ENCODE results near the gene OPRL1.

OPRL1 gene

GRCh38 chr20:64042054-64042781, 37.7 kb upstream of the OPRL1 start:
- peak in 1 of 2 donors; percentile 41 for DNase-seq

DNA sequence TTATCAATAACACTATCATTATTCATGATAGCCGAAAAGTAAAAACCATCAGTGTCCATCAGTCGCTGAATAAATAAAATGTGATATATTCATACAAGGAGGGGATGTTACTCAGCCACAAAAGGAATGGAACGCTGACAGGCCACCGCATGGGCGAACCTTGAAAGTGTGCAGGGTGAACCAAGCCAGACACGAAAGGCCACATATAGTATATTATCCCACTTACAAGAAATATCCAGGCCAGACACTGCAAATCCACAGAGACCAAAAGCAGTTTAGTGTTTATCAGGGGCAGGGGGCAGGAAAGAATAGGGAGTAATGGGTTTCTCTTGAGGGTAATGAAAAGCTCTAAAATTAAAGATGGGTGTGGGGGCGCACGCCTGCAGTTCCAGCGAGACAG, 36.1 kb upstream of the OPRL1 start:
- no peak for DNase-seq

DNA sequence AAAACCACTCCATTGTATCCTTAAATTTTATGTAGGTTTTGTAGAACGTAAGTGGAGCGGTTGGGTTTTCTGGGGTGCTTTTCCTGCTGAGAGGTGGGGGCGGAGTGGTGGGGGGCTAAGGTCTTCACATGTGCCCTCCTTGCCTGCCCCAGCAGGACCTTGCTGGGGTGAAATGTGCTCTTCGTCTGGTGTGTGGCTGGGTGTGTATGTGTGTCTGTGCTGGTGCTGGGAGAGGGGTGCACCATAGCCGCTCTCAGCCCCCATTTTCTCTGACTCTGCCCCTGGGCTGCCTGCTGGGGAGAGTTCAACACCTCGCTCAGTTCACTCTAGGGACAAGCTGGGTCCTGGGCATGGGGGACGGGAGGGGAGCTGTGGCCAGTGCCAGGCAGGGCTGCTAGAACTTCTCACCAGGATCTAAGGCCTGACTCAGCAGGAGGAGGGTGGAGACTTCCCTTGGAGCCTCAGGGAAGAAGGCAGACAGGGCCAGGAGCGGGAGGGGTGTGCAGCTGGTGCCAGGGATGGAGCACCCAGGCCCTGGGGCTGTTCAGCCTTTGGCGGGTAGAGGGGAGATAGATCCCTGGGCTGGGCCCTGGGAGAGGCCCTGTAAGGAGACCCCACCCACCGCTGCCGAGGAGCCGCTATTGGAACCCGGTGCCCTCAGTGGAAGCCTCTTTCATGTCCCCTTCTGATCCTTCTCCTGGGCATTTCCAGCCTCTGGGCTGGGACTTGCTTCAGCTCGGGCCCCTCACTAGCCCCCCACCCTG, 35.2 kb upstream of the OPRL1 start:
- no peak for DNase-seq

GRCh38 chr20:64045346-64046011, 34.4 kb upstream of the OPRL1 start:
- DNase-seq = no peak

DNA sequence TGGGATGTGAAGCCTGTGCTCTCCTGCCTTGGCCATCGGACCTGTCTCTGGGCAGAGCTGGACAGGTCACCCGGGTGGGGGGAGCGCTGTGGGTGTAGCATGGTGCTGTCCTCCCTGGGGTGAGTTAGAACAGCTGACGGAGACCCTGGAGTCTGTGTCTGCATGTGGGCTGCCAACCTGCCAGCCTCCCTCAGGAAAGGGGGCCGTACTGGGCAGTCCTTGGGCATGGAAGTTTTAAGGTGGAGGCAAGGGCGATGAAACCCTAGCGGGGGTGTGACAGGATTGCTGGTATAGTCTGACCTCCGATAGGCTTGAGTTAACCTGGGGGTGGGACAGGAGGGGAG, 32.9 kb upstream of the OPRL1 start:
- DNase-seq = no peak

- no peak for DNase-seq
Observed at GRCh38 chr20:64047968-64048401, 31.9 kb upstream of the OPRL1 start.

- no peak for DNase-seq
Observed at GRCh38 chr20:64048402-64049044, 31.4 kb upstream of the OPRL1 start.

DNA sequence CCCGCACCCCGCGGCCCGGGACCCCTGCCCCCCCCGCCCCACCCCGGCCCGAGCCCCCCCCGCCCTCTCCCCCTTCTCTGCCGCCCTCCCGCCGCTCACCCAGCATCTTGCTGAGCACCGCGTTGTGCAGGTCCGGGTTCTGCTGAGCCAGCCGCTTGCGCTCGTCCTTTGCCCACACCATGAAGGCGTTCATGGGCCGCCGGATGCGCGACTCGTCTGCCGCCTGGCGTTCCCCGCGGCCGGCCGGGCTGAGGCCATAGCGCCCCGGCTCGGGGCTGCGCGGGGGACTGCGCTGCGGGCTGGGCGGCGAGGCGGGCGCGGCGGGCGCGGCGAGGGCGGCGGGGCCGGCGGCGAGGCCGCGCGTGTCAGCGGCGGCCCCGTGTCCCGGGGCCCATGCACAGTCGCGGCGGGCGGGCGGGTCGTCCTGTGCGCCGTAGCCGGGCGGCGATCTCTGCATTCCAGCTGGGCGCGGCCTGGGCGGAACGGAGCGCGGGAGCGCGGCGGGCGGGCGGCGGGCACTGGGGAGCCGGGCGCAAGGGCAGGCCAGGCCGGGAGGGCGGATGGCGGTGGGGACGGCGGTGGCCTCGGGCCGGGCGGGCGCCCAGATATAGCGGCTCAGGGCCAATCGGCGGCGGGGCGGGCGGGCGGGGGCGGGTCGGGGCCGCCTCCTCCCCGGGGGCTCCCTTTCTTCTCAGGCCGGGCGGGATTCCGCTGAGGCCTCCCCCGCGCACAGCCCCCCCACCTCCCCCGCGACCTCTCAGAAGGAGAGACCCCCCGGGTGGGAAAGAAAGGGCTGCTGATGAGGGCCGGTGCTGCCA, 30.6 kb upstream of the OPRL1 start, which contains the start of gene SOX18:
Gene SOX18, minus strand, starts transcription at position 580 of the 818 bp plus-strand sequence. Its CDS starts 123 bp downstream, at position 457.
- peak in 1 of 2 donors; percentile 60 for DNase-seq

- no peak for DNase-seq
Observed at GRCh38 chr20:64049878-64050260, 30.0 kb upstream of the OPRL1 start.

DNA sequence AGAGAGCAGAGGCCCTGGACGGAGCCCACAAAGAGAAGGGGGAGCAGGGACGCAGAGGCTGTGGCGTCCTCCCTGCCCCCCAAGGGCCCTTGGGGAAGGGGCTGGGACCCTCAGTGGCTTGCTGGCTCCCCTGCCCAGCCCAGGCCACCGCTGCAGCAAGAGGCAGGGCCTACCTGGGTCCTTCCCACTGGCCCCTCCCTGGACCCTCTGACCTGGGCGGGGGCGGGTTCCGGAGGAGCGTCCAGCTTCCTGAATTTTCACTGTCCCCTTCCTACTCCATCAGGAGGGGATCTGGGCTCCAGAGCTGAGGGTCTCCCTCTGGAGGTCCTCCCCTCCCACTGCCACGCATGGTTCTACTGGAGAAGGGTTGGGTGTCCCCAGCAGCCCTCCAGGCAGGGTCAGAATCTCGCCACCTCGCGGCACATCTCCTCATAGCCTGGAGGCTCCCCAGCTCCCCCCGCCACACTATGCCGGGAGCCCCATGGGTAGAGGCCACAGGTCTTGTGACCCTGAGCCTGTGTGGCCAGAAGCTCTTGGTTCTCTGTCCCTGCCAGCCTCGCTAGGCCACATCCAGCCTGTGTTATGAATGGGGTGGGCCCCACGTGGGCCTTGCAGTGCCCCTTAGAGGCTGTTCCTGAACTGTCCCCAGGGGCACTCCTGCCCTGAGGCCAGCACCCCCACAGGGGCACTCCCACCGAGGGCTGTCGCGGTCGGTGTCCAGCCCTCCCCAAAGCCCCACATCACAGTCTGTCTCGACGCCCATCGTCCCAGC, 29.4 kb upstream of the OPRL1 start:
- DNase-seq = no peak

DNA sequence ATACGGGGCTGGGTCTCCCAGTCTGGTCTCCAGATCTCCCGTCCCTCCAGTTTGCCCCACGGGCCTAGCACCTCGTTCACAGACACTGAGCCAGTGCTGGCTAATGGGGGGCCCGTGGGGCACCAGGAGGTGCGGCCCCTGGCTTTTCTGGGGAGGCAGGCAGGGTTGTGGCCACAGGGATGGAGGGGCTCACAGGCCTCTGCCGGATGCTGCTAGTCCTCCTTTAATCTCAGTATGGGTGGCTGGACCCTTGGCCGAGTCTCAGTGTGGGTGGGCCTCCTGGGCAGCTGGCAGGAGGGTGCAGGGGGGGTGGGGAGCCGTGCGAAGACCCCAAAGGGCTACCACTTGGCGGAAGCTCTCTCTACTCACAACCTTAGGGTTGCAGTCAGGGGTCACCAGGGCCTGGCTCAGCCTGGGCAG, 28.8 kb upstream of the OPRL1 start:
- DNase-seq = no peak

DNA sequence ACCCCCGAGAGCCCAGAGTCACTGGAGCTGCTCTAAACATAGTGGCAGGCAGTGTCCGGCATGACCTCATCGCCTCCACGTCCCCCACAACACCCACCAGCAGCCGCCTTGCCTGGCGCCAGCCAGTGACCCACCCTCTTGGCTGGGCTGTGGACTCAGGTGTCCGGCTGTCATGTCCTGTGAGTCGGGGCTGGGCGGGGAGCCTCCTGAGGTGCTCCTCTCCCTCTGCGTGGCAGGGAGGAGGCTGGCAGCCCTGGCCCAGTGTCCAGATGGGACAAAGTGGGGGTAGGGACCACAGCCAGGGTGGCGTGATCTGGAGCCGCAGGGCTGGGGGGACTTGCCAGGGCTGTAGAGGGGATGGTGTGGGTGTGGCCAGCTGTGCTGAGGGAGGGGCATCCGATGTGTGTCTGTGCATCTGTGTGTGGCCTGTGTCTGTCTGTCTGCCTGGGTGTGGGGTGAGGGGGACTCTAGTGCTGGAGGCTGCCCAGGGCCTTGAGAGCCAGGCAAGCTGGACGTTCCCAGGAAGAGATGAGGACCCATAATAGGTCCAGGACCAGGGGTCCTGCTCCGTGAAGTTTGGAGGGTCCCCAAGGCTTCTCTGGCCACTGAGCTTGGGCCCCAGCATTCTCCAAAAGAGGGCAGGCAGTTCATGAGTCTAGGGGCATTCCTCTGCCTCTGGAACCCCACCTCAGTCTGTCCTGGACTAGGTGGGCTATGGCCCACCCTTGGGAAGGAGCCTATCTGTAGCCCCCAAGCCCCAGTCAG, 28.1 kb upstream of the OPRL1 start:
- DNase-seq = no peak

DNA sequence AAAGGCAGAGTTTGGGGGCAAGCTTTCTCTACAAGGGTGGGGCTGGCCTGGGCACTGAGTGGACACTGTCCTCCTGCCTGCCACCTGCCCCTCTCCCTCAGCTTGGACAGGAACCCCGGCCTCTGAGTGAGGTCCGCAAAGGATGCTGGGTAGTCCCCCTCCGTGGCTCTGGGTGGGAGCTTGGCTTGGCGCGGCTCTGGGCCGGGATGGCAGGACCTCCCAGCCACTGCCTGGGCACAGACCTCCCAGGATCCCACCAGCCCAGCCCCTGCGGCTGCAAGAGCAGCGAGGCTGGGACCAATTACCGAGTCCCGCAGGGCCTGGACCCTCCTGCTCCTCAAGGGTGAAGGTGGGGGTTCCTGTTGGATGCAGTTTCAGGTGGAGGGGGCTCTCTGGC, 27.6 kb upstream of the OPRL1 start:
- no peak for DNase-seq

GRCh38 chr20:64052987-64053840, 26.7 kb upstream of the OPRL1 start:
- DNase-seq = no peak

GRCh38 chr20:64053841-64054661, 25.8 kb upstream of the OPRL1 start:
- DNase-seq = no peak

- no peak for DNase-seq
Observed at GRCh38 chr20:64055396-64055892, 24.4 kb upstream of the OPRL1 start.

DNA sequence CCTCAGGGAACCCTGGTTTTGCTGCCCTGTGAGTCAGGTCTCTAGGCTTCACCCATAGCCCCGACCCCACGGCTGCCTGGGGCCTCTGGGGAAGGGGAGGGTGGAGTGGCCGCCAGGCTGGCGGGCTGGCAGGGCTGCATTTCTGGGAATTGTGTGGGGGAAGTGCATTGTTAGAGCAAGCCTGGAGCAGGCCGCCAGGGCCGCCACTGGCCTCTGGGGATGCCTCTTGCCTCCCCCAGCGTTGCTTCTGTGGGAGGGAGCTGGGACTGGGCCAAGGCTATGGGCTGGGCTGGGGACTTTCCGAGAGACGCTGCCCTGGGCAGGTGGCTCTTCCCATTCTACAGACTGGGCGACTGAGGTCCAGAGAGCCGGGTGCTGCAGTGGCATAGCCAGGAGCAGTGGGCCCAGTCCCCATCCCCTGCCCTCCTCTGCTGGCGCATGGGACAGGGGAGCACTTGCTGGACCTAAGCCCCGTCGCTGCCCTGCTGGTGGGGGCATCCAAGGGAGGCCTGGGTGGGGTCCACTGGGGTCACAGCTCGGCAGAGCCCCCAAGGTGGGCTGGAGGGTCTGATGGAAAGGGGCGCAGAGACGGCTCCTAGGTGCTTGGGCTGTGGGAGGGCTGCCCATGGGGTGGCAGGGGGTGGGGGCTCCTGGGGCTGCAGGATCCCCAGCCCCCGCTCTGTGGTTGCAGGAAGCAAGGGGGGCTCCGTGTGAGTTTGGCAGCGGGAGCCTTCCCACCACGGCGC, 23.8 kb upstream of the OPRL1 start:
- DNase-seq = no peak

DNA sequence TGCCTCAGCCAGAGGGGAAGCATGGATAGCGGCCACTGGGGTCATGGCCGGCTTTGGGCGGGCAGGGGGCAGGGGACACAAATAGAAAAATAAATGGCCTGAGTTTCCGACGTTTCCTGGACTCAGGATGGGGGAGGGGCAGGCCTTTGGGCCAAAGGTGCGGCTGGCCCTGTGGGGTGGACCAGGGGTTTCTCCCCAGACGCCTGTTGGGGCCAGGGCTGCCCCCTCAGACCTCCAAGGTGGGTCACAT, 23.3 kb upstream of the OPRL1 start:
- no peak for DNase-seq
